ENCODE measurements around the gene PLA2G10.
"Not testable (repeated sequence)": the region's sequence is repeated elsewhere in the genome, so short reads cannot be mapped to it uniquely, and the experiment has no call there.

PLA2G10 gene, protein sequence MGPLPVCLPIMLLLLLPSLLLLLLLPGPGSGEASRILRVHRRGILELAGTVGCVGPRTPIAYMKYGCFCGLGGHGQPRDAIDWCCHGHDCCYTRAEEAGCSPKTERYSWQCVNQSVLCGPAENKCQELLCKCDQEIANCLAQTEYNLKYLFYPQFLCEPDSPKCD

DNA sequence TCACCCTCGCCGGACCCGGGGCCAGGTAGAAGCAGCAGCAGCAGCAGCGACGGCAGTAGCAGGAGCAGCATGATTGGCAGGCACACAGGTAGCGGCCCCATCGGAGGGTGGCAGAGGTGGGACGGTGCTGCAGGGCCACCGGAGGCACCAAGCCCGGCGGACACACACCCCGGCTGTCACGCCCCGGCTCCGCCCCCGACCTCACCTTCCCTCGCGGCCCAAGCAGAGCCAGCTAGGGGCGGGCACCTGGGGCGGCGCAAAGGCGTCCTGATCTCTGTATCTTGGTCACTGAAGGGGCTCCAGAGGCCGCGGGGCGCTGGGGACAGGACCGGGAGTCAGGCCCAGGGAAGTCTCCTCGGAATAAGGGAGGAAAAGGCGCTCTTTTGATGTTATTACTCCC is at the start of gene PLA2G10:
Gene PLA2G10 (minus strand): TSS at position 180 of the 400 bp plus-strand sequence. CDS start 79 bp downstream, at position 101.
- not testable (repeated sequence) for DNase-seq

DNA sequence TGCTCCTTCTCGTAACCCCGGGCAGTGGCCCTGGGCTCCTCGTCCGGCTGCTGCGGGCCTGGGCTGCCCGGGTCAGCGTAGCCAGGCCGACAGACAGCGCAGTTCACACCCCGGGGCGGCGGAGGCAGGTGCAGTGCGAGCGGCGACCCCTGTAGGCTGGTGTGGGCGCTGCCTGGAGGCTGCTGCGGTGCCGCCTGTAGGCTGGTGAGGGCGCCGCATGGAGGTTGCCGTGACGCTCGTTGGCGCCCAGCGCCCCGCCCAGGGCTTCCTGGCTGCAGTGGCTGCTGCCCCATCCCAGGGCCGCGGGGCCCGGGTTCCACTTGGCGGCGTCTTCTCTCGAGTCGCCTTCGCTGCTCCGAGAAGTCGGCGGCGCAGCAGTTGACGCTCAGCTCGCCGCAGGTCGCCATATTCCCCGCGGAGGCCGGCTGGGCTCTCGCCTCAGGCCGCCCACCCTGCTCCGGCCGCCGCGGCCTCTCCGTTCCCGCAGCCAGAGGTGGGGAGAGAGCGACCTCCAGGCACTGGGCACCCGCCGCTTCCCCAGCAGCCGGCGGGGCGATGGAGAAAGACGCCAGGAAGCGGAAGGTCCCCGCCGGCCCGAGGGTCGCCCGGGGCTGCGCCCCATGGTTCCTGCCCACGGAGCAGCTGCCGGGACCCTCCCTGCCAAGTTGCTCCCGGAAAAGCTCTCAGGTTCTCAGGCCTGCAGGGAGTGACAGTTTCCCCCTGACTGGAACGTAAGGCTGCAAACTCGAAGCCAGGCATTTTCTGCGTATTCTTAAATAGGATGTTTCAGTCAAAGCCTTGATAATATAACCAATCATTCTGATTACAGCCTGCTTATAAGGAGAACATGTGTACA is 48.4 kb upstream of the PLA2G10 start, which contains the start of gene NPIPA2:
Gene NPIPA2 (plus strand): TSS at position 261 of the 856 bp plus-strand sequence. CDS start 5,533 bp downstream, outside the sequence.
- DNase-seq: not testable (repeated sequence)

DNA sequence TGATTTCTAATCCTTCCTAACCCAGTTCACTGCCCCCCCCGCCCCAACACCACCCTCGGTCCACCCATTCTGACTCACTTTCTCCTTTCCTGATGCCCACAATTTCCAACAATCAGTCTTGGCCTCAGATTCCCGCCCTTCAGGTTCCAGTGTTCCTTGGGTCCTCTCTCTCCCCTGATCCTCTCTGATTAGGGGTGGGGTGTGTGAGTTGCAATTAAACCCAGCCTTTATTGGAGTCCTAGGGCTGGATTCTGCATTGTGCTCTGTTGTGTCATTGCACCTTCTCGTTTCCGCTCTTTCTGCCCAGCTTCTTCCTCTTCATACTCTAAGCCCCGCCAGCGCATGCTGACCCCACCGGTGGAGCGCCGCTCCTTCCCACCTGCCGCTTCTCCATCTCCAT is 47.7 kb upstream of the PLA2G10 start:
- DNase-seq: not testable (repeated sequence)

DNA sequence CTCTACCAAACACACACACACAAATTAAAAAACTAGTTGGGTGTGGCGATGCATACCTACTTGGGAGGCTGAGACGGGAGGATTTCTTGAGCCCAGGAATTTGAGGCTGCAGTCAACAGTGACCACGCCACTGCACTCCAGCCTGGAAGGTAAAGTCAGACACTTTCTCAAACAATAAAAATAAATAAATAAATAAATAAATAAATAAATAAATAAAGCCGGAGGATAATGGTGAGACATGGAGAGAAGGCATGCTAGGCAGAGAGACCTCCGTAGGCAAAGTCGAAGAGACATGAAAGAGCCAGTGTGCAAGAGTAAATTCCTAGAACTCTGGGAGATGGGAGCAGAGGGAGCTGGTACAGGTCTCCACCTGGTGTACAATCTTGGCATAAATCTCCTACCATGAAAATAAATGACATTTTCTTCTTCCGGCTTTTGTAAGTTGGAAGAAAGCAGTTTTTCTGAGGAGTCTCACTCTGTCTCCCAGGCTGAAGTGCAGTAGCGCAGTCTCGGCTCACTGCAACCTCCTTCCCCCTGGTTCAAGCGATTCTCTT is 46.8 kb upstream of the PLA2G10 start:
- not testable (repeated sequence) for DNase-seq

DNA sequence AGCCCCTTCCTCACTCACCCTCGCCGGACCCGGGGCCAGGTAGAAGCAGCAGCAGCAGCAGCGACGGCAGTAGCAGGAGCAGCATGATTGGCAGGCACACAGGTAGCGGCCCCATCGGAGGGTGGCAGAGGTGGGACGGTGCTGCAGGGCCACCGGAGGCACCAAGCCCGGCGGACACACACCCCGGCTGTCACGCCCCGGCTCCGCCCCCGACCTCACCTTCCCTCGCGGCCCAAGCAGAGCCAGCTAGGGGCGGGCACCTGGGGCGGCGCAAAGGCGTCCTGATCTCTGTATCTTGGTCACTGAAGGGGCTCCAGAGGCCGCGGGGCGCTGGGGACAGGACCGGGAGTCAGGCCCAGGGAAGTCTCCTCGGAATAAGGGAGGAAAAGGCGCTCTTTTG is 39.1 kb upstream of the PLA2G10 start:
- not testable (repeated sequence) for DNase-seq

DNA sequence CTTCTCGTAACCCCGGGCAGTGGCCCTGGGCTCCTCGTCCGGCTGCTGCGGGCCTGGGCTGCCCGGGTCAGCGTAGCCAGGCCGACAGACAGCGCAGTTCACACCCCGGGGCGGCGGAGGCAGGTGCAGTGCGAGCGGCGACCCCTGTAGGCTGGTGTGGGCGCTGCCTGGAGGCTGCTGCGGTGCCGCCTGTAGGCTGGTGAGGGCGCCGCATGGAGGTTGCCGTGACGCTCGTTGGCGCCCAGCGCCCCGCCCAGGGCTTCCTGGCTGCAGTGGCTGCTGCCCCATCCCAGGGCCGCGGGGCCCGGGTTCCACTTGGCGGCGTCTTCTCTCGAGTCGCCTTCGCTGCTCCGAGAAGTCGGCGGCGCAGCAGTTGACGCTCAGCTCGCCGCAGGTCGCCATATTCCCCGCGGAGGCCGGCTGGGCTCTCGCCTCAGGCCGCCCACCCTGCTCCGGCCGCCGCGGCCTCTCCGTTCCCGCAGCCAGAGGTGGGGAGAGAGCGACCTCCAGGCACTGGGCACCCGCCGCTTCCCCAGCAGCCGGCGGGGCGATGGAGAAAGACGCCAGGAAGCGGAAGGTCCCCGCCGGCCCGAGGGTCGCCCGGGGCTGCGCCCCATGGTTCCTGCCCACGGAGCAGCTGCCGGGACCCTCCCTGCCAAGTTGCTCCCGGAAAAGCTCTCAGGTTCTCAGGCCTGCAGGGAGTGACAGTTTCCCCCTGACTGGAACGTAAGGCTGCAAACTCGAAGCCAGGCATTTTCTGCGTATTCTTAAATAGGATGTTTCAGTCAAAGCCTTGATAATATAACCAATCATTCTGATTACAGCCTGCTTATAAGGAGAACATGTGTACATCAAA is 9.3 kb upstream of the PLA2G10 start, which contains the start of gene NPIPA3:
Gene NPIPA3 (plus strand): TSS at position 256 of the 856 bp plus-strand sequence. CDS start 5,533 bp downstream, outside the sequence.
- not testable (repeated sequence) for DNase-seq

DNA sequence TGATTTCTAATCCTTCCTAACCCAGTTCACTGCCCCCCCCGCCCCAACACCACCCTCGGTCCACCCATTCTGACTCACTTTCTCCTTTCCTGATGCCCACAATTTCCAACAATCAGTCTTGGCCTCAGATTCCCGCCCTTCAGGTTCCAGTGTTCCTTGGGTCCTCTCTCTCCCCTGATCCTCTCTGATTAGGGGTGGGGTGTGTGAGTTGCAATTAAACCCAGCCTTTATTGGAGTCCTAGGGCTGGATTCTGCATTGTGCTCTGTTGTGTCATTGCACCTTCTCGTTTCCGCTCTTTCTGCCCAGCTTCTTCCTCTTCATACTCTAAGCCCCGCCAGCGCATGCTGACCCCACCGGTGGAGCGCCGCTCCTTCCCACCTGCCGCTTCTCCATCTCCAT is 8.6 kb upstream of the PLA2G10 start:
- DNase-seq: not testable (repeated sequence)

DNA sequence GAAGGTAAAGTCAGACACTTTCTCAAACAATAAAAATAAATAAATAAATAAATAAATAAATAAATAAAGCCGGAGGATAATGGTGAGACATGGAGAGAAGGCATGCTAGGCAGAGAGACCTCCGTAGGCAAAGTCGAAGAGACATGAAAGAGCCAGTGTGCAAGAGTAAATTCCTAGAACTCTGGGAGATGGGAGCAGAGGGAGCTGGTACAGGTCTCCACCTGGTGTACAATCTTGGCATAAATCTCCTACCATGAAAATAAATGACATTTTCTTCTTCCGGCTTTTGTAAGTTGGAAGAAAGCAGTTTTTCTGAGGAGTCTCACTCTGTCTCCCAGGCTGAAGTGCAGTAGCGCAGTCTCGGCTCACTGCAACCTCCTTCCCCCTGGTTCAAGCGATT is 7.8 kb upstream of the PLA2G10 start:
- not testable (repeated sequence) for DNase-seq

DNA sequence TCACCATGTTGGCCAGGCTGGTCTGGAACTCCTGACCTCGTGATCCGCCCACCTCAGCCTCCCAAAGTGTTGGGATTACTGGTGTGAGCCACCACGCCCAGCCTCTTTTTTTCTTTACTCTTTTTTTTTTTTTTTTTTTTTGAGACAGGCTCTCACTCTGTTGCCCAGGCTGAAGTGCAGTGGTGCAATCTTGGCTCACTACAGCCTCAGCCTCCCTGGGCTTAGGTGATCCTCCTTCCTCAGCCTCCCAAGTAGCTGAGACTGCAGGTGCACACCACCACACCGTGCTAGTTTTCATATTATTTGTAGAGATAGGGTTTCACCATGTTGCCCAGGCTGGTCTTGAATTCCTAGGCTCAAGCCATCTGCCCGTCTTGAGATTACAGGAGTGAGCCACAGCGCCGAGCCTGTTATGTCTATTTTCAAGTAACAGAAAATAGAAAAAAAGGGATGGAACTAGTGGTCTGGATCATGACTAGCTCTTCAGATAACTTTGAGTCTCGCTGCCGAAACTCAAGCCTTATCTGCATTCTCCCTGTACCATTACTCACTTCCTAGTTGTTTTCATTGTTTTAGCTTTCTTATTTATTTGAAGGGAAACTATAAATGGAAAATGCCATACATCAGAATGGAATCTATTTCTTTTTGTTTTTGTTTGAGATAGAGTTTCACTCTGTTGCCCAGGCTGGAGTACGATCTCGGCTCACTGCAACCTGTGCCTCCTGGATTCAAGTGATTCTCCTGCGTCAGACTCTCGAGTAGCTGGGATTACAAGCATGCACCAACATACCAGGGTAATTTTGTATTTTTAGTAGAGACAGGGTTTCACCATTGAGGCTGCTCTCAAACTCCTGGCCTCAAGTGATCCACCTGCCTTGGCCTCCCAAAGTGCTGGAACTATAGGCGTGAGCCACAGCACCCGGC is 8.0 kb downstream of the PLA2G10 start:
- DNase-seq: not testable (repeated sequence)

DNA sequence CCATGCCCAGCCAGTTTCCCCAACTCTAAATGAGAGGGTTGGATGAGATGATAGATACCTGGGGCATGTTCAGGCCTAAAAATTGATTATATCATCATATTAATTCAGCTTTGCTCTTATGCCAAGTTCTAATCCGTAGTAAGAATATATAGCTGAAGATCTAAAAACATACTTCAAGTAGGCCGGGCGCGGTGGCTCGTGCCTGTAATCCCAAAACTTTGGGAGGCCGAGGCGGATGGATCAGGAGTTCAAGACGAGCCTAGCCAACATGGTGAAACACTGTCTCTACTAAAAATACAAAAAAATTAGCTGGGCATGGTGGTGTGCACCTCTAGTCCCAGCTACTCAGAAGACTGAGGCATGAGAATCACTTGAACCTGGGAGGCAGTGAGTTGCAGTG is 12.0 kb downstream of the PLA2G10 start:
- DNase-seq: no peak

DNA sequence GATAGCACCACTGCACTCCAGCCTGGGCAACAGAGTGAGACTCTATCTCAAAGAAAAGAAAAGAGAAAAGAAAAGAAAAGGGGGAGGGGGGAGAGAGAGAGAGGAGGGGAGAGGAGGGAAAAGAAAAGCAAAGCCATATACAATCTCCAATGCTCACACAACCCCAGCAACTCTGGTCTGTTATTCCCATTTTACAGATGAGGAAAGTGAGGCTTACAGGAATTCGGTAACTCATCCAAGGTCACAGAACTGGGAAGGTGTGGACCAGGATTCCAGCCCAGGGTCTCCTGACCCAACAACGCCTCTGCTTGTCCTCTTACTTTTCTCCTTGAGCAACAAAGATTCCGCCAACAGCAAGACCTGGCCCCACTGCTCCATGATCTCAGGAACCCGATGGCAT is 13.0 kb downstream of the PLA2G10 start:
- no peak for DNase-seq

DNA sequence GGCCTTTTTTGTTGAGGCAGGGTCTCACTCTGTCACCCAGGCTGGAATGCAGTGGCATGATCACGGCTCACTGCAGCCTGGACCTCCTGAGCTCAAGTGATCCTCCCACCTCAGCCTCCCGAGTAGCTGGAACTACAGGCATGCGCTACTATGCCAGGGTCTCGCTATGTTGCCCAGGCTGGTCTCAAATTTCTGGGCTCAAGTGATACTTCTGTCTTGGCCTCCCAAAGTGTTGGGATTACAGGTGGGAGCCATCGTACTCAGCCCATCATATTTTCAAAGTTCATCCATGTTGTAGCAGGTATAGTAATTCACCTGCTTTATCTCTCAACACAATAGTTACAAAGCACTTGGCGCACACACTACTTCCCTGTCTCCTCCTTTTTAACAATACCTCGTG is 13.7 kb downstream of the PLA2G10 start:
- DNase-seq: not testable (repeated sequence)

DNA sequence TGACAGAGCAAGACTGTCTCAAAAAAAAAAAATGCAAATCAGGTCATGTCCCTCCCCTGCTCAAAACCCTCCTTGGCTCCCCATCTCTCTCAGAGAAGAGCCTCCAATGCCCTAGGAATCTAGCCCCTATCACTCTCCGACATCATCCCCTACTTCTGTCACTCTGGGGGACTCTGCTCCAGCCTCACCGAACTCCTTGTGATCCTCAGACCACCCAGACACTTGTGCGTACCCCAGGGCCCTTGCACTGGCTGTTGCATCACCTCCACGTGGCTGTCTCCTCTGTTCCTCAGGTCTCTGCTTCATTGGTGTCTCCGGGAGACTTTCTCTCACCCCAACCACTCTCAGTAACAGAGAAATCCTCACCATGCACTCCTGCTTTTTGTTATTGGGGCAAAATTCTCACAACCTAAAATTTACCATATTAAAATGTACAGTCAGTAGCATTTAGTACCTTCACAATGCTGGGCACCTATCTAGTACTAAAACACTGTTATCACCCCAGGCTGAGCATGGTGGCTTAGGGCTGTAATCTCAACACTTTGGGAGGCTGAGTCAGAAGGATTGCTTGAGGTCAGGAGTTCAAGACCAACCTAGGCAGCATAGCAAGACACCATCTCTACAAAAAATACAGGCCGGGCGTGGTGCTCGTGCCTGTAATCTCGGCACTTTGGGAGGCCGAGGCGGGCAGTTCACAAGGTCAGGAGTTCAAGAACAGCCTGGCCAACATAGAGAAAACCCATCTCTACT is 15.2 kb downstream of the PLA2G10 start:
- no peak for DNase-seq

DNA sequence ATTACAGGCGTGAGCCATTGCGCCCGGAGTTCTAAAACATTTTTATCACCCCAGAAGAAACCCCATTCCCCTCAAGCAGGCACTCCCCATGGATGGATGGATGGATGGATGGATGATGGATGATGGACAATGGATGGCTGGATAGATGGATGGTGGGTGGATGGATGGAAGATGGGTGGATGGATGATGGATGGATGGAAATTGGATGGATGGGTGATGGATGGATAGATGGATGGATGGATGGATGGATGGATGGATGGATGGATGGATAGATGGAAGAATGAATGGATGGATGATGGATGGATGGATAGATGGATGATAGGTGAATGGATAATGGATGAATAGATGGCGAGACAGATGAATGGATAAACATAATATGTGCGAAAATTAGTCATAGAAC is 16.5 kb downstream of the PLA2G10 start:
- DNase-seq: no peak

DNA sequence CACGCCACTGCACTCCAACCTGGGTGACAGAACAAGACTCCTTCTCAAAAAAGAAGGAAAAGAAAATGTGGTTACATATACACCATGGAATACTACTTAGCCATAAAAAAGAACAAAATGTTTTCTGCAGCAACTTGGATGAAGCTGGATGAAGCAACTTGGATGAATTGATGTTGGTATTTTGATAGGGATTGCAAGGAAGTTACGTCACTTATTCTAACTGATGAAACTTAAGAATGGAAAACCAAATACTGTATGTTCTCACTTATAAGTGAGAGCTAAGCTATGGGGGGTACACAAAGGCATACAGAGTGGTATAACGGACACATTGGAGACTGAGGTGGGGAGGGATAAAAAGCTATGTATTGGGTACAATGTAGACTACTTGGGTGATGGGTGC is 17.5 kb downstream of the PLA2G10 start:
- DNase-seq: no peak

DNA sequence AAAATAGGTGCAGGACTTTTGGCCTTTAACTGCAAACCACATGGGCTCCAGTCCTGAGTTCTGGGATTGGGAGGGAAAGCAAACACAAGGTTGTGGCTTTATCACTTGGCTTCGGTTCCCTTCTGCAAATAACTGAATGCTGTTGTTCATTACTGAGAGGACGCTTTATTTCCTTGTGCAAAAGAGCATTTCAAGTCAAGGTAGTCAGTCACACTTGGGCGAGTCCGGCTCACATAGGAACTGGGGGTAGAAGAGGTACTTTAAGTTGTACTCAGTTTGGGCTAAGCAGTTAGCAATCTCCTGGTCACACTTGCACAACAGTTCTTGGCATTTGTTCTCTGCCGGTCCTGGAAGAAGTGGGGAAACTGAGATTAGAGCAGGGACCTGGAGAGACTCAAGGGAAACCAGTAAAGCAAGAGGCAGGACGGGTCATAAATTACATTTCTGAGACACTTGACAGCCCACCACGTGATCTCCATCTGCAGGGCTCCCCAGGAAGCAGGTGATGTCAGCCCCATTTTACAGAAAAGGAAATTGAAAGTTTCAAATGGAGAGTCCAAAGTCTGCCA is 21.6 kb downstream of the PLA2G10 start:
- no peak for DNase-seq

DNA sequence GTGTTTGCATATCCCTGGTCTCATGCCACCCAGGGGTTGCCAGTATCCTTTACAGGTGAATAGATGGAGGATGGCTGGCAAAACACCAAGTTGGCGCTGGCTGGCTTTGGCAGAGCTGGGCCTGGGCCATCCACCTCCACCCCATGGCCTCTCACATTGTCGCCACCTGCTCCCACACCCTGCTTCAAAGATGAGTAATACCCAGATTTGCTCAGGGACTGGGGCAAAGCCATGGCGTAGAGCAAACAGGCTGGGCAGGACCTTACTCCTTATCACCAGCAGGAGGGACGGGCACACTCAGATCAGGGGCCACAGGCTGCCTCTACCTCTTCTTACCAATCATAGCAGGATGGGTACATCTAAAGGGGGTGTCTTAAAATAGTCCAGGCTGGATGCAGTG is 24.3 kb downstream of the PLA2G10 start:
- DNase-seq: no peak

DNA sequence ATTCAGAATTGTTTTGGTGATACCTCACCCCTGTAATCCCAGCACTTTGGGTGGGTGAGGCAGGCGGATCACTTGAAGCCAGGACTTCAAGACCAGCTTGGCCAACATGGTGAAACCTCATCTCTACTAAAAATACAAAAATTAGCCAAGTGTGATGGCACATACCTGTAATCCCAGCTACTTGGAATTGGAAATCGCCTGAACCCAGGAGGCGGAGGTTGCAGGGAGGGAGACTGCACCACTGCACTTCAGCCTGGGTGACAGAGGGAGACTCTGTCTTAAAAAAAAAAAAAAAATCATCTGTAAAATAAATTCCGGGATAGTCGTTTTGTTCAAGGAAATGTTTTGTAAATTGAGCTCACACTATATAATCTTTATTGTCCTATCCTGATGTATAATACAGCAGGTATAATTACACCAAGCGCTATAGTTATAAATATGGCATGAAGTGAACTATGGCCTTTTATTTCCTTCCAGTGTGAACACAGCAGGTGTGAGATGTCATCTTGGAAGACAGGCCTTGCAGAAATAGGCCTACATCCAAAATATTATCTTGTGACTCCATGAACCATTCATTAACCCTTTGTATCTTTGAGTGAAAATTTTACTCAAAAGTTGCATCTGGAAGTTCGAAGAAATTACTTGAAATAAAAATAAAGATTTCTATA is 25.4 kb downstream of the PLA2G10 start:
- DNase-seq: no peak

DNA sequence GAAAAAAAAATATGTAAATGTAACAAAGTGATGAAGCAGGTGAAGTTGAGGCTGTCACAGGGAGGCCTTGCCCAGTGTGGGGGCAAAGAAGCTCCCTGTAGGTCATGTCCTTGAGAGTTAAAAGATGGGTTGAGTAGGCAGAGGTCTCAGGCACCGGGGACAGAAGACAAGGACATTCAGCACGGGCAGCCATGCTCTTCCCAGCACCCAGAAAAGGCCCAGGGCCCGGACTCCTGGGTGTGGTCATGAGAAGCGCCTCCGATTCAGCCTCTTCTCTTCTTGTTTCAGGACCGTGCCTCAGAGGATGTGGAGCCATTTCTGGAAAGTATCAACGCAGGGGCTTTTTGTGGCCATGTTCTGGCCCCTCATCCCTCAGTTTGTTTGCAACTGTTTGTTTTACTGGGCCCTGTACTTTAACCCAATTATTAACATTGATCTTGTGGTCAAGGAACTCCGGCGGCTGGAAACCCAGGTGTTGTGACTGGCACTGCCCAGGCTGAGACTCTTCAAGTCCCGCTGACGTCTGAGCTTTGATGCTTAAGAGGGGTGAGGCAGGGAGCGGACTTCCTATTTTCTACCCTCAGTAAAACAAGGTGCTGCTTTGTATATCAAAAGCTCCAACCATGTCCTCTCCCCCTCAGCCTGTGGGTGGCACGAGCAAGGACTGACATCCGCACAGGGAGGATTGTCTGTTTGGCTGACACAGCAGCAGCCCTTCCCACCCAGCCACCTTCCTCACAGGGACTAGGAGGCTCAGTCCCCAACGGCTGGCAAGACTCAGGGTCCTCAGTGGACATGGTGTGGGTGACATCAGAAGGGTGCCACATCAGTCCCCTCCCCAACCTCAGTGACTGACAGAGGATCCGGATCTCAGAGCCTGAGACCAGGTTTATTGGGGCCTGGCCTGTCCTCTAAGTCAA is 26.5 kb downstream of the PLA2G10 start:
- no peak for DNase-seq
